Transverse colon (tissue), 4 donors: ENCODE data around the gene PPP1CC.

ENCODE experiments used
- EP300 ChIP-seq: sonication (generic); formaldehyde crosslinking; IDR thresholded peaks from one replicate; pipeline ENCODE4 v1.6.1; 2017; ENCODE audit warnings: antibody characterized with exemption, low read depth
- POLR2A ChIP-seq: fragments of 450-650 bp; IDR thresholded peaks from one replicate; pipeline ENCODE4 v1.6.1; 2016; ENCODE audit warnings: antibody characterized with exemption, mild to moderate bottlenecking, moderate library complexity
- POLR2AphosphoS5 ChIP-seq, 3 donors: sonication (generic); formaldehyde crosslinking; IDR thresholded peaks; one replicate each; pipeline ENCODE4 v1.6.1; 2016; ENCODE audit warnings: antibody characterized with exemption in 3 of 3
- TF ChIP-seq, protein P1 (sequence below), 5 experiments: fragments of 200-600 bp in 3 of 5; fragments of 450-650 bp in 2 of 5; sonication (generic) in 3 of 5; IDR thresholded peaks; 1 replicate in 2 of 5; 2 replicates in 3 of 5; pipeline ENCODE4 v1.5.1; 2016 to 2017; ENCODE audit warnings: antibody characterized with exemption in 5 of 5, inconsistent platforms in 3 of 5, mild to moderate bottlenecking in 2 of 5, moderate library complexity in 1 of 5

GRCh38 chr12:110696283-110696682 lies 46.4 kb downstream of the PPP1CC start:
- TF ChIP-seq, protein P1, sequence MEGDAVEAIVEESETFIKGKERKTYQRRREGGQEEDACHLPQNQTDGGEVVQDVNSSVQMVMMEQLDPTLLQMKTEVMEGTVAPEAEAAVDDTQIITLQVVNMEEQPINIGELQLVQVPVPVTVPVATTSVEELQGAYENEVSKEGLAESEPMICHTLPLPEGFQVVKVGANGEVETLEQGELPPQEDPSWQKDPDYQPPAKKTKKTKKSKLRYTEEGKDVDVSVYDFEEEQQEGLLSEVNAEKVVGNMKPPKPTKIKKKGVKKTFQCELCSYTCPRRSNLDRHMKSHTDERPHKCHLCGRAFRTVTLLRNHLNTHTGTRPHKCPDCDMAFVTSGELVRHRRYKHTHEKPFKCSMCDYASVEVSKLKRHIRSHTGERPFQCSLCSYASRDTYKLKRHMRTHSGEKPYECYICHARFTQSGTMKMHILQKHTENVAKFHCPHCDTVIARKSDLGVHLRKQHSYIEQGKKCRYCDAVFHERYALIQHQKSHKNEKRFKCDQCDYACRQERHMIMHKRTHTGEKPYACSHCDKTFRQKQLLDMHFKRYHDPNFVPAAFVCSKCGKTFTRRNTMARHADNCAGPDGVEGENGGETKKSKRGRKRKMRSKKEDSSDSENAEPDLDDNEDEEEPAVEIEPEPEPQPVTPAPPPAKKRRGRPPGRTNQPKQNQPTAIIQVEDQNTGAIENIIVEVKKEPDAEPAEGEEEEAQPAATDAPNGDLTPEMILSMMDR (IDR thresholded peaks at IDR 0.05), result no peak
- no peak for TF ChIP-seq POLR2A
- TF ChIP-seq POLR2AphosphoS5 (IDR thresholded peaks at IDR 0.05), result no peak
- TF ChIP-seq EP300, result no peak
